ENCODE results near the gene MCU.

Gene MCU

GRCh38 chr10:72704117-72704516 lies 12.2 kb downstream of the MCU start:
- Histone ChIP-seq H3K4me1 (ENCODE audit: insufficient read depth, low read length) (no peaks in the 10 kb centered on the region), H3K9ac (ENCODE audit: low read depth, low read length) (no peak overlapping the region), H3K4me3 (ENCODE audit: low read length) (no peak overlapping the region), H3K27ac (ENCODE audit: low read depth, low read length) (no peak overlapping the region), H3K27me3 (ENCODE audit: insufficient read depth, low read length) (no peaks in the 10 kb centered on the region), H3K9me3 (ENCODE audit: insufficient read depth, low read depth, low read length) (no peaks in the 10 kb centered on the region), H3K36me3 (ENCODE audit: insufficient read depth, low read length) (no peaks in the 10 kb centered on the region)
- 85% methylated on average over 4 of the region's 4 CpGs for WGBS

- 0 out of 2 replicates have a peak, but pooled peaks cover 9% of the 10 kb centered on the region for H3K4me1 ChIP-seq (ENCODE audit: insufficient read depth, low read length)
- H3K27me3 ChIP-seq (ENCODE audit: insufficient read depth, low read length) = no peaks in the 10 kb centered on the region
- no peaks in the 10 kb centered on the region for H3K36me3 ChIP-seq (ENCODE audit: insufficient read depth, low read length)
- no peak overlapping the region for H3K4me3 ChIP-seq (ENCODE audit: low read length)
- no peaks in the 10 kb centered on the region for H3K9me3 ChIP-seq (ENCODE audit: insufficient read depth, low read depth, low read length)
- H3K9ac ChIP-seq (ENCODE audit: low read depth, low read length) = no peak overlapping the region
- H3K27ac ChIP-seq (ENCODE audit: low read depth, low read length) = no peak overlapping the region
- no CpG with 5 or more reads among the region's 1 CpG for WGBS
Measured at GRCh38 chr10:72709041-72709440, 17.1 kb downstream of the MCU start.

- Histone ChIP-seq H3K9ac (ENCODE audit: low read depth, low read length) (no peak overlapping the region), H3K4me1 (ENCODE audit: insufficient read depth, low read length) (0 out of 2 replicates have a peak, but pooled peaks cover 9% of the 10 kb centered on the region), H3K9me3 (ENCODE audit: insufficient read depth, low read depth, low read length) (no peaks in the 10 kb centered on the region), H3K27ac (ENCODE audit: low read depth, low read length) (0 out of 2 replicates have a peak overlapping the region, but pooled peaks have one; percentile 23), H3K4me3 (ENCODE audit: low read length) (no peak overlapping the region), H3K36me3 (ENCODE audit: insufficient read depth, low read length) (peaks cover 21% of the 10 kb centered on the region), H3K27me3 (ENCODE audit: insufficient read depth, low read length) (no peaks in the 10 kb centered on the region)
- WGBS = 86% methylated on average over 2 of the region's 2 CpGs
Measured at GRCh38 chr10:72712136-72712535, 20.2 kb downstream of the MCU start.

- H3K27ac ChIP-seq (ENCODE audit: low read depth, low read length) = peak overlapping the region; percentile 57; the same call in 1 of the 2 replicates
- H3K4me1 ChIP-seq (ENCODE audit: insufficient read depth, low read length) = peaks cover 31% of the 10 kb centered on the region
- no peak overlapping the region for H3K4me3 ChIP-seq (ENCODE audit: low read length)
- no peak overlapping the region for H3K9ac ChIP-seq (ENCODE audit: low read depth, low read length)
- H3K9me3 ChIP-seq (ENCODE audit: insufficient read depth, low read depth, low read length) = no peaks in the 10 kb centered on the region
- H3K36me3 ChIP-seq (ENCODE audit: insufficient read depth, low read length) = peaks cover 26% of the 10 kb centered on the region
- H3K27me3 ChIP-seq (ENCODE audit: insufficient read depth, low read length) = no peaks in the 10 kb centered on the region
- WGBS = 86% methylated on average over 2 of the region's 2 CpGs
Measured at GRCh38 chr10:72719941-72720592, 28.1 kb downstream of the MCU start.

- no peak overlapping the region; the same call in 1 of the 2 replicates for H3K27ac ChIP-seq (ENCODE audit: low read depth, low read length)
- H3K4me3 ChIP-seq (ENCODE audit: low read length) = no peak overlapping the region
- no peak overlapping the region for H3K9ac ChIP-seq (ENCODE audit: low read depth, low read length)
- WGBS = 94% methylated on average over 3 of the region's 4 CpGs
- no peaks in the 10 kb centered on the region for H3K27me3 ChIP-seq (ENCODE audit: insufficient read depth, low read length)
- H3K4me1 ChIP-seq (ENCODE audit: insufficient read depth, low read length) = peaks cover 31% of the 10 kb centered on the region
- H3K9me3 ChIP-seq (ENCODE audit: insufficient read depth, low read depth, low read length) = no peaks in the 10 kb centered on the region
- H3K36me3 ChIP-seq (ENCODE audit: insufficient read depth, low read length) = peaks cover 16% of the 10 kb centered on the region; the same call in 1 of the 2 replicates
Measured at GRCh38 chr10:72720814-72721660, 29.1 kb downstream of the MCU start.

- no peak overlapping the region for H3K9ac ChIP-seq (ENCODE audit: low read depth, low read length)
- H3K36me3 ChIP-seq (ENCODE audit: insufficient read depth, low read length) = 0 out of 2 replicates have a peak, but pooled peaks cover 4% of the 10 kb centered on the region
- no peak overlapping the region for H3K27ac ChIP-seq (ENCODE audit: low read depth, low read length)
Measured at GRCh38 chr10:72727130-72727529, 35.2 kb downstream of the MCU start.

GRCh38 chr10:72728462-72728861 lies 36.5 kb downstream of the MCU start:
- Histone ChIP-seq H3K36me3 (ENCODE audit: insufficient read depth, low read length) (0 out of 2 replicates have a peak, but pooled peaks cover 3% of the 10 kb centered on the region), H3K27me3 (ENCODE audit: insufficient read depth, low read length) (no peaks in the 10 kb centered on the region), H3K9me3 (ENCODE audit: insufficient read depth, low read depth, low read length) (no peaks in the 10 kb centered on the region), H3K9ac (ENCODE audit: low read depth, low read length) (no peak overlapping the region), H3K27ac (ENCODE audit: low read depth, low read length) (no peak overlapping the region), H3K4me1 (ENCODE audit: insufficient read depth, low read length) (peaks cover 21% of the 10 kb centered on the region), H3K4me3 (ENCODE audit: low read length) (no peak overlapping the region)
- WGBS = 92% methylated on average over 2 of the region's 2 CpGs

More at GRCh38 chr10:72727130-72727529, 35.2 kb downstream of the MCU start:
- 94% methylated on average over 2 of the region's 2 CpGs for WGBS
- Histone ChIP-seq H3K9me3 (ENCODE audit: insufficient read depth, low read depth, low read length) (no peaks in the 10 kb centered on the region), H3K4me3 (ENCODE audit: low read length) (no peak overlapping the region), H3K4me1 (ENCODE audit: insufficient read depth, low read length) (peaks cover 21% of the 10 kb centered on the region), H3K27me3 (ENCODE audit: insufficient read depth, low read length) (no peaks in the 10 kb centered on the region)

- H3K27ac ChIP-seq (ENCODE audit: low read depth, low read length) = no peak overlapping the region
- no peaks in the 10 kb centered on the region for H3K36me3 ChIP-seq (ENCODE audit: insufficient read depth, low read length)
- H3K4me1 ChIP-seq (ENCODE audit: insufficient read depth, low read length) = peaks cover 13% of the 10 kb centered on the region
- no peaks in the 10 kb centered on the region for H3K27me3 ChIP-seq (ENCODE audit: insufficient read depth, low read length)
- H3K9ac ChIP-seq (ENCODE audit: low read depth, low read length) = no peak overlapping the region
- H3K4me3 ChIP-seq (ENCODE audit: low read length) = no peak overlapping the region
- WGBS = 97% methylated on average over 3 of the region's 3 CpGs
- no peaks in the 10 kb centered on the region for H3K9me3 ChIP-seq (ENCODE audit: insufficient read depth, low read depth, low read length)
Measured at GRCh38 chr10:72729528-72729927, 37.6 kb downstream of the MCU start.

- H3K9me3 ChIP-seq (ENCODE audit: insufficient read depth, low read depth, low read length) = no peaks in the 10 kb centered on the region
- 96% methylated on average over 5 of the region's 5 CpGs for WGBS
- H3K27me3 ChIP-seq (ENCODE audit: insufficient read depth, low read length) = no peaks in the 10 kb centered on the region
- H3K4me1 ChIP-seq (ENCODE audit: insufficient read depth, low read length) = peaks cover 14% of the 10 kb centered on the region; the same call in 1 of the 2 replicates
- H3K4me3 ChIP-seq (ENCODE audit: low read length) = no peak overlapping the region
- H3K36me3 ChIP-seq (ENCODE audit: insufficient read depth, low read length) = no peaks in the 10 kb centered on the region
- no peak overlapping the region for H3K27ac ChIP-seq (ENCODE audit: low read depth, low read length)
- no peak overlapping the region for H3K9ac ChIP-seq (ENCODE audit: low read depth, low read length)
Measured at GRCh38 chr10:72730479-72730878, 38.5 kb downstream of the MCU start.

GRCh38 chr10:72731916-72732419 lies 40.0 kb downstream of the MCU start:
- WGBS = 67% methylated on average over 4 of the region's 4 CpGs

GRCh38 chr10:72732521-72732920 lies 40.6 kb downstream of the MCU start:
- no peaks in the 10 kb centered on the region for H3K9me3 ChIP-seq (ENCODE audit: insufficient read depth, low read depth, low read length)
- H3K4me1 ChIP-seq (ENCODE audit: insufficient read depth, low read length) = peaks cover 10% of the 10 kb centered on the region
- no peak overlapping the region for H3K27ac ChIP-seq (ENCODE audit: low read depth, low read length)
- WGBS = 94% methylated on average over 1 of the region's 2 CpGs
- no peak overlapping the region for H3K4me3 ChIP-seq (ENCODE audit: low read length)
- H3K36me3 ChIP-seq (ENCODE audit: insufficient read depth, low read length) = no peaks in the 10 kb centered on the region
- H3K9ac ChIP-seq (ENCODE audit: low read depth, low read length) = no peak overlapping the region
- no peaks in the 10 kb centered on the region for H3K27me3 ChIP-seq (ENCODE audit: insufficient read depth, low read length)

More at GRCh38 chr10:72731916-72732419, 40.0 kb downstream of the MCU start:
- no peak overlapping the region for H3K9ac ChIP-seq (ENCODE audit: low read depth, low read length)
- H3K27ac ChIP-seq (ENCODE audit: low read depth, low read length) = no peak overlapping the region
- H3K36me3 ChIP-seq (ENCODE audit: insufficient read depth, low read length) = no peaks in the 10 kb centered on the region
- no peaks in the 10 kb centered on the region for H3K9me3 ChIP-seq (ENCODE audit: insufficient read depth, low read depth, low read length)
- H3K27me3 ChIP-seq (ENCODE audit: insufficient read depth, low read length) = no peaks in the 10 kb centered on the region
- H3K4me3 ChIP-seq (ENCODE audit: low read length) = no peak overlapping the region
- H3K4me1 ChIP-seq (ENCODE audit: insufficient read depth, low read length) = peaks cover 13% of the 10 kb centered on the region
